Measurements from ENCODE around the gene RPL22L1. TPM values are rescaled to one million over a fixed set of nuclear protein-coding genes. Genes with fewer than 3 reads are reported as not detected.

RPL22L1 gene
- total and polyA plus RNA-seq, 2 of the 4 experiments (the other 2 are of a cell fraction) = 37.1 to 92.0 TPM

- CTCF ChIA-PET = no interaction called here
- Histone ChIP-seq H3K4me3 (ENCODE audit: insufficient read depth, low read depth, low read length) (peak within 1 kb of the TSS; percentile 80), H4K20me1 (ENCODE audit: insufficient read depth, low read length) (peaks cover 3% of the 10 kb centered on the region; the same call in 1 of the 2 replicates), H2AK9ac (replicated peaks; ENCODE audit: low read depth, low read length, poor library complexity) (peak within 1 kb of the TSS; percentile 88), H3K27me3 (ENCODE audit: control insufficient read depth, insufficient read depth, low read length) (no peaks in the 10 kb centered on the region), H3K9me3 (ENCODE audit: control insufficient read depth, insufficient read depth, low read length) (peaks cover 7% of the 10 kb centered on the region), H3K4ac (ENCODE audit: low read depth, low read length) (peak within 1 kb of the TSS; percentile 85), H2BK120ac (ENCODE audit: low read depth, low read length) (peak within 1 kb of the TSS; percentile 90), H3K18ac (ENCODE audit: low read depth, low read length) (peak within 1 kb of the TSS; percentile 68), H2BK5ac (ENCODE audit: low read depth, low read length, poor library complexity, severe bottlenecking) (peak within 1 kb of the TSS; percentile 92), H2AFZ (replicated peaks; ENCODE audit: low read length, poor library complexity) (peak within 1 kb of the TSS; percentile 93), H3K56ac (ENCODE audit: extremely low read depth, insufficient read depth, low read length) (peak within 1 kb of the TSS; percentile 8), H2BK15ac (ENCODE audit: low read depth, low read length) (peak within 1 kb of the TSS; percentile 59), H2BK20ac (ENCODE audit: low read depth, low read length) (peak within 1 kb of the TSS; percentile 89), H2AK5ac (ENCODE audit: low read depth, low read length) (peak within 1 kb of the TSS; percentile 85), H3K14ac (replicated peaks; ENCODE audit: low read depth, low read length) (peak within 1 kb of the TSS; percentile 94), H3K79me1 (ENCODE audit: low read depth in 1 of 2, low read length in 2 of 2) (peaks cover 11 to 14% of the 10 kb centered on the region in 2 experiments), H3K9me1 (ENCODE audit: insufficient read depth, low read length) (0 out of 2 replicates have a peak, but pooled peaks cover 3% of the 10 kb centered on the region), H3K27ac (ENCODE audit: insufficient read depth, low read length) (peak within 1 kb of the TSS; percentile 91), H4K91ac (ENCODE audit: insufficient read depth, low read depth, low read length) (peak within 1 kb of the TSS; percentile 63; the same call in 1 of the 2 replicates), H3K23ac (ENCODE audit: low read depth, low read length) (peak within 1 kb of the TSS; percentile 95), H4K8ac (ENCODE audit: low read depth in 2 of 2, low read length in 2 of 2) (peak within 1 kb of the TSS; percentile 57 to 88), H3K9ac (ENCODE audit: low read depth, low read length) (peak within 1 kb of the TSS; percentile 91), H3K36me3 (ENCODE audit: control insufficient read depth, insufficient read depth, low read length) (no peaks in the 10 kb centered on the region), H3K4me2 (ENCODE audit: low read depth, low read length) (peak within 1 kb of the TSS; percentile 100), H3K4me1 (ENCODE audit: control insufficient read depth, insufficient read depth, low read length) (peaks cover 7% of the 10 kb centered on the region), H4K5ac (ENCODE audit: low read depth, low read length) (peak within 1 kb of the TSS; percentile 31)
- POLR2A ChIA-PET (ENCODE audit: unreplicated experiment) = no interaction called here
- no TSS peak for BruUV-seq (replicated peaks)
- in situ Hi-C loops (cut with MboI; ENCODE audit: low sequenced_read_pairs) = no loop called here
- intact Hi-C loops (cut with micrococcal nuclease) = loop anchor here (2.0 to 5.0 kb wide), 2 partner anchors 38 to 496 kb away; partner anchors contain the start of gene RPL22L1
- DNase-seq (peak; percentile 93), ATAC-seq (ENCODE audit: low read depth) (peak; percentile 96)
- WGBS, 2 experiments (ENCODE audit: extremely low coverage in 2 of 2, insufficient read length in 1 of 2) = 16% methylated on average over 54 of the region's 73 CpGs; no CpG with 5 or more reads in 1 of the 2 experiments
- dilution Hi-C loops (cut with HindIII; ENCODE audit: low sequenced_read_pairs, unreplicated experiment) = no loop called here
- TF ChIP-seq CEBPB (IDR thresholded peaks at IDR 0.05; ENCODE audit: low read depth, low read length) (no peak), BHLHE40 (IDR thresholded peaks at IDR 0.05; ENCODE audit: low read depth, low read length) (peak; percentile 99), USF2 (IDR thresholded peaks at IDR 0.05; ENCODE audit: low read depth, low read length) (peak; percentile 99), RFX5 (IDR thresholded peaks at IDR 0.05; ENCODE audit: low read depth, low read length) (no peak), RAD21 (IDR thresholded peaks at IDR 0.05; ENCODE audit: low read length) (no peak), MAZ (IDR thresholded peaks at IDR 0.05; ENCODE audit: borderline replicate concordance, low read depth, low read length) (0 out of 2 replicates have a peak, but pooled peaks have one; percentile 47), MAFK (IDR thresholded peaks at IDR 0.05; ENCODE audit: low read depth, low read length) (no peak), CHD1 (IDR thresholded peaks at IDR 0.05; ENCODE audit: low read depth, low read length) (0 out of 2 replicates have a peak, but pooled peaks have one; percentile 82), NFE2L2 (IDR thresholded peaks at IDR 0.05; ENCODE audit: low read depth, low read length) (no peak), MXI1 (IDR thresholded peaks at IDR 0.05; ENCODE audit: borderline replicate concordance, low read depth, low read length) (peak; percentile 79), RCOR1 (IDR thresholded peaks at IDR 0.05; ENCODE audit: insufficient replicate concordance, low read length) (peak; percentile 57), SMC3 (IDR thresholded peaks at IDR 0.05; ENCODE audit: low read depth, low read length) (no peak), POLR2A (IDR thresholded peaks at IDR 0.05; ENCODE audit: low read depth, low read length) (peak; percentile 88), FOS (IDR thresholded peaks at IDR 0.05; ENCODE audit: low read depth, low read length) (peak; percentile 24; the same call in 1 of the 2 replicates), CTCF (conservative IDR thresholded peaks at IDR 0.05; ENCODE audit: low read depth, low read length) (no peak)
These were observed 38.5 kb upstream of the RPL22L1 start, which contains the start of gene EIF5A2 for GRCh38 chr3:170908235-170909116. EIF5A2 (minus strand) TSS chr3:170908637; CDS start chr3:170907806, 831 bp downstream.
